Glutamatergic neuron (in vitro differentiated cells): Measurements from ENCODE around the gene DAB2IP. TPM values are rescaled to one million over a fixed set of nuclear protein-coding genes. Genes with fewer than 3 reads are reported as not detected.

Source experiments
- DNase-seq: peaks from one replicate; pipeline ENCODE4 v3.0.0; 2022
- H3K27ac Mint-ChIP-seq: one replicate; pipeline ENCODE4 v1.8.0; 2020; ENCODE audit warnings: mild to moderate bottlenecking, mixed read lengths, inconsistent platforms; ENCODE audit not compliant: unreplicated experiment
- H3K27me3 Mint-ChIP-seq: one replicate; pipeline ENCODE4 v1.8.0; 2020; ENCODE audit warnings: mild to moderate bottlenecking, moderate library complexity, mixed read lengths, inconsistent platforms; ENCODE audit not compliant: unreplicated experiment
- H3K36me3 Mint-ChIP-seq: one replicate; pipeline ENCODE4 v1.8.0; 2020; ENCODE audit warnings: mild to moderate bottlenecking, mixed read lengths, inconsistent platforms; ENCODE audit not compliant: unreplicated experiment
- H3K4me1 Mint-ChIP-seq: one replicate; pipeline ENCODE4 v1.8.0; 2020; ENCODE audit warnings: mild to moderate bottlenecking, low read depth, mixed read lengths, inconsistent platforms; ENCODE audit not compliant: unreplicated experiment
- H3K4me3 Mint-ChIP-seq: one replicate; pipeline ENCODE4 v1.8.0; 2020; ENCODE audit warnings: mild to moderate bottlenecking, mixed read lengths, inconsistent platforms; ENCODE audit not compliant: unreplicated experiment
- H3K9me3 Mint-ChIP-seq: one replicate; pipeline ENCODE4 v1.8.0; 2020; ENCODE audit warnings: mild to moderate bottlenecking, moderate library complexity, mixed read lengths, inconsistent platforms; ENCODE audit not compliant: unreplicated experiment
- total RNA-seq: library from RNA; stranded (reverse); fragmentation: NEBNext Ultra II Directional; extraction: Animal tissue kit (Norgen Biotek cat#: 25700); gene quantifications from one replicate; pipeline ENCODE4 v1.2.1, GENCODE V29; 2021; ENCODE audit not compliant: unreplicated experiment
- TF ChIP-seq, protein P1 (sequence below): fragments of 200-600 bp; sonication (generic); IDR thresholded peaks from one replicate; pipeline ENCODE4 v1.5.0; 2021; ENCODE audit not compliant: partially characterized antibody, unreplicated experiment

The DAB2IP gene
- total RNA-seq, 1 donor from 2014 or later: 32.9 TPM

DNA sequence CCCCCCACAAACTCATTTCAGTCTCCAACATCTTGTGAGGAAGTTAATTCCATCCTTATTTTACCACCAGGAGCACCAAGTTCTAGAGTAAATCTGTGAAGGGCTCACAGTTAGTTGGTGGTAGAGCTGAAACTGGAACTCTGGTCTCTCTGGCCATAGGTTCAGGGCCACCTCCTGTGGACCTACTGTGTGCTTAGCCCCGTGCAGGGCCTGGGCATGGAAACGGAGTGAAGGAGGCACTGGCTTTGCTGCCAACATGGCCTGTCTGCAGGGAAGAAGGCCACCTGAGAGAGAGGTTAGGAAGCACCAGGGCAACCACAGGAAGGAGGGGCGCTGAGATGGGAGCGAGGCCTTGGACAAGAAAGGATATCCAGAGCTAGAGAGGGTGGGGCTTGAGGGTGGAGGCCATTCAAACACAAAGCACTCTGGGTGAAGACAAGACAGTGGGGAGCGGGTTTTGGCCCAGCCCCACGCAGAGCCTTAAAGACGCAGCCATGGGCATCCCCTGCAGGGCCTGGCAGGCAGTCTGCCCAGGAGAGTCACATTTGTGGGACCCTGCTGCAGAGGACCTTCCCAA lies 16.0 kb upstream of the DAB2IP start:
- Mint-ChIP-seq H3K27me3 (peaks cover 9% of the 10 kb centered on the region), H3K9me3 (peaks cover 4% of the 10 kb centered on the region), H3K36me3 (no peaks in the 10 kb centered on the region), H3K27ac (no peak overlapping the region), H3K4me1 (peaks cover 14% of the 10 kb centered on the region), H3K4me3 (no peak overlapping the region)
- no peak for DNase-seq
- TF ChIP-seq, protein P1, sequence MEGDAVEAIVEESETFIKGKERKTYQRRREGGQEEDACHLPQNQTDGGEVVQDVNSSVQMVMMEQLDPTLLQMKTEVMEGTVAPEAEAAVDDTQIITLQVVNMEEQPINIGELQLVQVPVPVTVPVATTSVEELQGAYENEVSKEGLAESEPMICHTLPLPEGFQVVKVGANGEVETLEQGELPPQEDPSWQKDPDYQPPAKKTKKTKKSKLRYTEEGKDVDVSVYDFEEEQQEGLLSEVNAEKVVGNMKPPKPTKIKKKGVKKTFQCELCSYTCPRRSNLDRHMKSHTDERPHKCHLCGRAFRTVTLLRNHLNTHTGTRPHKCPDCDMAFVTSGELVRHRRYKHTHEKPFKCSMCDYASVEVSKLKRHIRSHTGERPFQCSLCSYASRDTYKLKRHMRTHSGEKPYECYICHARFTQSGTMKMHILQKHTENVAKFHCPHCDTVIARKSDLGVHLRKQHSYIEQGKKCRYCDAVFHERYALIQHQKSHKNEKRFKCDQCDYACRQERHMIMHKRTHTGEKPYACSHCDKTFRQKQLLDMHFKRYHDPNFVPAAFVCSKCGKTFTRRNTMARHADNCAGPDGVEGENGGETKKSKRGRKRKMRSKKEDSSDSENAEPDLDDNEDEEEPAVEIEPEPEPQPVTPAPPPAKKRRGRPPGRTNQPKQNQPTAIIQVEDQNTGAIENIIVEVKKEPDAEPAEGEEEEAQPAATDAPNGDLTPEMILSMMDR: peak; percentile 0

DNA sequence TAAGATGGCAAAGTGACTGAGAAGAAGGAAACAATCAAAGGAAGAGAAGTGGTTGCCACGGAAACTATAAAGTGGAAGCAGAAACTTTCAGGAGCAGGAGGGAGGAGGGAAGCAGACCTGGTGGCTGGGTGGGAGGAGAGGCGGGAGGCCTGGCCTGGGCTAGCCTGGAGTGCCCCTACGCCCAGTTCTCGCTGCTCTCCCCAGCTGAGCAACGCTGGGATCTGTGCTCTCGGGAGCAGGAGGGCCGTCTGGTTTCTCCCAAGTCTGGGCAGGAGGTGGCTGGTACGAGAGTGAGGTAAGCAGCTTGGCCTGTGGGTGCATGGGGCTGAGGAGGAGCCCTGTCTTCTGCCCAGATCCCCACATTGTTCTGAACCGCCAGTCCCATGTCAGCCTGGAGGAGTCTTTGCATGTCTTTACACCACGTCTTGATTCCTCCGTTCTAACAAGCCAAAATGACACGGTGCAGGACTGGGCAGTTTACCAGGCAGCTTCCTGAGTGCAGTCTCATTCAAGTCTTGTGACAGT lies 15.0 kb upstream of the DAB2IP start:
- DNase-seq: no peak
- H3K27ac Mint-ChIP-seq: no peak overlapping the region
- TF ChIP-seq, protein P1: no peak
- H3K4me3 Mint-ChIP-seq: no peak overlapping the region
- peaks cover 9% of the 10 kb centered on the region for H3K27me3 Mint-ChIP-seq
- peaks cover 4% of the 10 kb centered on the region for H3K9me3 Mint-ChIP-seq
- H3K36me3 Mint-ChIP-seq: no peaks in the 10 kb centered on the region
- H3K4me1 Mint-ChIP-seq: peaks cover 14% of the 10 kb centered on the region

DNA sequence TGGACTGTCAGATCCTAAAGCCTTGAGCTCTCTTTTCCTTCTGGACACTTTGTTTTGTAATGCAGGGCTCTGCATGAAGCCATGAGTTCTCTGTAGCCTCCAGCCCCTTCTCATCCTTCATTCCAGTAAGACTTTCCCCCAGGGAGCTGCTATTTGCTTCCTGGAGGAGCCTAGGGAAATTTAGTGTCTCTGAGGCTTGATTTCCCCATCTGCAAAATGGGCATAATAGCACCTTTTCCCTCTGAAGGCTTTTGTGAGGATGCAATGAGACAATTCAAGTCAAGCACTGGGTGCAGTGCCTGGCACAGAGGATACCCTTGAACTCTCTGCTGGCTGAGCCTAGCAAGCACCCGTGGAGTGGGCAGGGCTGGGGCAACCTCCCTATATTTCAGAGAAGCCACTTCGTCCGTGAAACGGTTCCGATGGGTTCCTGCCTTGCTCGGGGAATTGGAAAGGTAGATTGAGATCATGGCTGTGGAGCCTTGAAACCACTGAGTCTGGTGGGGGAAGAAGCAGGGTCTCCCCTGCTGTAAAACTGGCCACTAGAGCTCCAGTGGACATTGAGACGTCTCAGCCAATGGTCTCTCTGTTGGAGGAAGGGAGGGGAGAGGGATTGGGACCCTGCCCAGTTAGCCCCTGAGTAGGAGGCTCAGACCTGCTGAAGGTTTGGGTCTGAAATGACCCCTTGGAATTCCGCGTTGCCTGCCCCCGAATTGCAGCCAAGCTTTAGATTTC lies 14.3 kb upstream of the DAB2IP start:
- H3K27me3 Mint-ChIP-seq: peaks cover 11% of the 10 kb centered on the region
- no peaks in the 10 kb centered on the region for H3K36me3 Mint-ChIP-seq
- peaks cover 7% of the 10 kb centered on the region for H3K9me3 Mint-ChIP-seq
- H3K27ac Mint-ChIP-seq: no peak overlapping the region
- TF ChIP-seq, protein P1: no peak
- H3K4me3 Mint-ChIP-seq: no peak overlapping the region
- no peak for DNase-seq
- H3K4me1 Mint-ChIP-seq: peaks cover 14% of the 10 kb centered on the region

DNA sequence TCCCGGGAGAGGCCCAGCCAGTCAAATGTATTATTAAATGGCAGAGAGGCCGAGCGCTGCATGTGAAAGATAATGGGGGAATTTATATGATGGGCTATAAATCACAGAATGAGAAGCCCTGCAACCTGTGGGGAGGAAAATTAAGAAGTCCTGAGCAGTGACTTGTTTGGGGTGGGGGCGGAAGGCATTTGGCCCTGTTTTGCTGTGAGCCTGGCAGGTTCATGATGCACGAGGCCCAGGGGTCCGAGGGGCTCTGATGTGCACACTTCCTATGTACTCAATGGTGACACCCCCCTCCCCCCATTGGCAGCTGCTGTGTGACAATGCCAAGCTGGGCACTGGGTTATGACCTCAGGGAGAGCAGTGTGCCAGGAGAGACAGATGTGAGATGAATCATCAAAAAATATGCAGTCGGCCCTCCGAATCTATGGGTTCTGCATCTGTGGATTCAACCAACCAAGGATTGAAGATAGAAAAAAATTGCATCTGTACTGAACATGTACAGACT lies 13.7 kb upstream of the DAB2IP start:
- TF ChIP-seq, protein P1: no peak
- Mint-ChIP-seq H3K27me3 (peaks cover 10% of the 10 kb centered on the region), H3K4me1 (peaks cover 14% of the 10 kb centered on the region), H3K4me3 (no peak overlapping the region), H3K36me3 (no peaks in the 10 kb centered on the region), H3K27ac (no peak overlapping the region), H3K9me3 (peaks cover 7% of the 10 kb centered on the region)
- DNase-seq: no peak

DNA sequence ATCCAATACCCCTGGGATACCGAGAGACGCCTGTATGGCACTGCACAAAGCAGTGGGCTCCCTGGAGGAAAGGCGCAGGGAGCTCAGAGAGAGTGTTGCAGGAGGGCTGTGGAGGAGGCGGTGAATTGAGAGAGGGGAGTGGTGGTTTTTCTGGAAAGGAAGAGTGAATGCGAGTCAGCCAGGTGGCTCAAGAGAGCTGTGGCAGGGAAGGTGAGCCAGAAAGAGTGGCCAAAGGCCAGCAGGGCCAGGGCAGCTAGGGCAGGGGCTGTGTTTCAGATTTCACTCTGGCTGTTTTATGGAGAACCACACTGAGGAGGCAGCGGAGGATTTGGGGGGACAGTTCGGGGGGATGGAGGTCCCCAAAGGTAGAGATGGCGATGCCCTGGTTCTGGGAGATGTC lies 13.0 kb upstream of the DAB2IP start:
- peaks cover 8% of the 10 kb centered on the region for H3K27me3 Mint-ChIP-seq
- H3K4me1 Mint-ChIP-seq: peaks cover 14% of the 10 kb centered on the region
- H3K27ac Mint-ChIP-seq: no peak overlapping the region
- TF ChIP-seq, protein P1: no peak
- no peak for DNase-seq
- H3K9me3 Mint-ChIP-seq: peaks cover 7% of the 10 kb centered on the region
- H3K36me3 Mint-ChIP-seq: no peaks in the 10 kb centered on the region
- H3K4me3 Mint-ChIP-seq: no peak overlapping the region
